ENCODE data around the gene STXBP6.

STXBP6 gene

GRCh38 chr14:25034803-25035681 lies 14.9 kb downstream of the STXBP6 start:
- no peaks in the 10 kb centered on the region for H3K27me3 ChIP-seq (ENCODE audit: control insufficient read depth, insufficient read depth, low read length)
- H3K4me1 ChIP-seq (ENCODE audit: control insufficient read depth, insufficient read depth, low read length) = no peaks in the 10 kb centered on the region
- no peaks in the 10 kb centered on the region for H3K9me3 ChIP-seq (ENCODE audit: control insufficient read depth, insufficient read depth, low read length)
- H3K9ac ChIP-seq (ENCODE audit: low read depth, low read length) = no peak overlapping the region
- H3K36me3 ChIP-seq (ENCODE audit: control insufficient read depth, insufficient read depth, low read length) = no peaks in the 10 kb centered on the region
- no peak overlapping the region for H3K4me3 ChIP-seq (ENCODE audit: low read depth, low read length)

DNA sequence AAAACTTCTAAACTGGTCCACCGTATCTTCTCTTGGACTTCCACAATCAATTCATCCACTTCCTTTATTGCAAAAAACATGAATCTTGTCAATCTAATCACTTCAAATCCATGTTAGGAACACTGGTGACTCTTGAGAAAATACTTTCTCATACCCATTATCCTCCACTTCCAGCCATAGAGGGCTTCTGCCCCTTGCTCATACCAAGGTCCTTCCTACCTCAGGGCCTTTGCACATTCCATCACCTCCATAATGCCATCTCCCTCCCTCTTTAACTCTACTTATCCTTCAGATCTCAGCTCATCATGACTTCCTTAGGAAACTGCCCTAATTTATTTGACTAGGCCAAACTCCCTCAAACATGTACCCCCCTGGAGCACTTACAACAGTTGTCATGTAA lies 16.6 kb downstream of the STXBP6 start:
- Histone ChIP-seq H3K9ac (ENCODE audit: low read depth, low read length) (no peak overlapping the region), H3K9me3 (ENCODE audit: control insufficient read depth, insufficient read depth, low read length) (no peaks in the 10 kb centered on the region), H3K4me3 (ENCODE audit: low read depth, low read length) (no peak overlapping the region), H3K27me3 (ENCODE audit: control insufficient read depth, insufficient read depth, low read length) (no peaks in the 10 kb centered on the region), H3K36me3 (ENCODE audit: control insufficient read depth, insufficient read depth, low read length) (no peaks in the 10 kb centered on the region), H3K4me1 (ENCODE audit: control insufficient read depth, insufficient read depth, low read length) (no peaks in the 10 kb centered on the region)

- no peaks in the 10 kb centered on the region for H3K36me3 ChIP-seq (ENCODE audit: control insufficient read depth, insufficient read depth, low read length)
- H3K27me3 ChIP-seq (ENCODE audit: control insufficient read depth, insufficient read depth, low read length) = no peaks in the 10 kb centered on the region
- H3K9me3 ChIP-seq (ENCODE audit: control insufficient read depth, insufficient read depth, low read length) = no peaks in the 10 kb centered on the region
- H3K4me1 ChIP-seq (ENCODE audit: control insufficient read depth, insufficient read depth, low read length) = no peaks in the 10 kb centered on the region
- H3K4me3 ChIP-seq (ENCODE audit: low read depth, low read length) = peak overlapping the region; percentile 16
- no peak overlapping the region for H3K9ac ChIP-seq (ENCODE audit: low read depth, low read length)
These were observed 17.7 kb downstream of the STXBP6 start for GRCh38 chr14:25032092-25032784.

DNA sequence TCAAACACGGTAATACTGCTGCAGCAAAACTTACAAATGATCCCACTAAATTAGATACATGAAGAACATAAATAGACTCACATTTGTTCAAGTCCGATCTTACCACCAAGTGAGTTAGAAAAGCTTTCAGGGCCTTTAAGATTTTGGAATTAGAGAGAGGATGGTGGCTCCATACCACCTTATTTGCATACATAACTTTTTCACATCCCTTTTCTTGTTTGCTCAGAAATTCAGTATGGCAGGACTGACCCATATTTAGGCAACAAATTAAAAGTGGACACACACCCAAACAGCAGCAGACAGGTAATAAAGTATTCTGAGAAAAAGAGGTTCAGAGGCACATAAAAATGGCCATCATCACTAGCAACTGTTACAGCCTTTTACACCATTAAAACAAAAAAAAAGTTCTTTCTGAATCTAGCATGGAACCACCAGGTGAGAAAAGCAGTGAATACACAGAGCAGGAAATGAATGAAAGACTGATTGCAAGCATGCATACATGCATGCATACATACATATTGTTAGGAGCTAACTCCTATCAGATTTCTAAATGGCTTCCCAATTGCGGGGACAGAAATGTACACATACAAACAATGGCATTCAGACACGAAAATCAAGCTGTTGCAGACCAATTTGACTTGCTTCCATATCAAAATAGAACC lies 23.3 kb downstream of the STXBP6 start:
- no peak overlapping the region for H3K4me3 ChIP-seq (ENCODE audit: low read depth, low read length)
- no peaks in the 10 kb centered on the region for H3K36me3 ChIP-seq (ENCODE audit: control insufficient read depth, insufficient read depth, low read length)
- H3K9ac ChIP-seq (ENCODE audit: low read depth, low read length) = no peak overlapping the region

GRCh38 chr14:25019892-25020291 lies 30.1 kb downstream of the STXBP6 start:
- Histone ChIP-seq H3K9ac (ENCODE audit: low read depth, low read length) (no peak overlapping the region), H3K27me3 (ENCODE audit: control insufficient read depth, insufficient read depth, low read length) (no peaks in the 10 kb centered on the region), H3K36me3 (ENCODE audit: control insufficient read depth, insufficient read depth, low read length) (no peaks in the 10 kb centered on the region), H3K4me3 (ENCODE audit: low read depth, low read length) (no peak overlapping the region), H3K4me1 (ENCODE audit: control insufficient read depth, insufficient read depth, low read length) (no peaks in the 10 kb centered on the region), H3K9me3 (ENCODE audit: control insufficient read depth, insufficient read depth, low read length) (no peaks in the 10 kb centered on the region)

More for the DNA sequence above, 23.3 kb downstream of the STXBP6 start:
- H3K4me1 ChIP-seq (ENCODE audit: control insufficient read depth, insufficient read depth, low read length) = no peaks in the 10 kb centered on the region
- no peaks in the 10 kb centered on the region for H3K27me3 ChIP-seq (ENCODE audit: control insufficient read depth, insufficient read depth, low read length)
- no peaks in the 10 kb centered on the region for H3K9me3 ChIP-seq (ENCODE audit: control insufficient read depth, insufficient read depth, low read length)

DNA sequence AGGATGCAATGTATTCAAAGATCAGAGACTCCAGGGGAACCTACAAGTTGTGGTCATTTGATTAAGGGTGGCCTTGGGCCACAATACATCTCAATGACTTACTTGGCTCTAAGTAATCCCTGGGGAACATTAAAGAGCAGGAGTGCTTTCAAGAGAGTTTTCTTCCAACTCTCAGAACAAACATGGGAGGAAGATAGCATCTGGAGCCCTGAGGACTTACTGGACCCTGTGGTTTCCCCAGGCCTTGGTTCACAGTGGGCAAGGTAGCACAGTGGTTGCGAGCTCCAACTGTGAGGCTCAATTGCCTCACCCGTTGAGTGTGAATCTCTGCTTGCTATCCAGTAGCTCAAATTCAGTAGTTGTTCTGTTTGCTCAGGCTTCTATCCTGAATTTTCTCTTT lies 32.4 kb downstream of the STXBP6 start:
- no peaks in the 10 kb centered on the region for H3K4me1 ChIP-seq (ENCODE audit: control insufficient read depth, insufficient read depth, low read length)
- H3K4me3 ChIP-seq (ENCODE audit: low read depth, low read length) = no peak overlapping the region
- H3K36me3 ChIP-seq (ENCODE audit: control insufficient read depth, insufficient read depth, low read length) = no peaks in the 10 kb centered on the region
- H3K9me3 ChIP-seq (ENCODE audit: control insufficient read depth, insufficient read depth, low read length) = no peaks in the 10 kb centered on the region
- no peaks in the 10 kb centered on the region for H3K27me3 ChIP-seq (ENCODE audit: control insufficient read depth, insufficient read depth, low read length)
- H3K9ac ChIP-seq (ENCODE audit: low read depth, low read length) = no peak overlapping the region

DNA sequence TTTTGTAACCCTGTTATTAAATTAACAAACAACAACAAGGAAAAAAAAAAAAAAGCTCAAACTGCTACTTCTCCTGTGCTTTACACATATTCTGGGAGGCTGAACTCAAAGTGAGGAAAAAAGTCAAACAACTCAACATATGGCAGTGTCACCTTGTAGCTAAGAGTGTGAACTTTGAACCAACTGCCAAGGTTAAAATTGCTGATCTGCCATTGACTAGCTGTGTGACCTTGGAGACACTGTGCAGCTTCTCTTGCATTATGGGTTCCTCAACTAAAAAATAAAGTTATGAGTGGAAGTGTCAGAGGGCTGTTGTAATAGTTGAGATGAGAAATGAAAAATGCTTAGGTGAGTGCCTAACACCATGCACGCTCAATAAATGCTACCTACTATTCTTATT lies 34.2 kb downstream of the STXBP6 start:
- no peaks in the 10 kb centered on the region for H3K36me3 ChIP-seq (ENCODE audit: control insufficient read depth, insufficient read depth, low read length)
- no peak overlapping the region for H3K4me3 ChIP-seq (ENCODE audit: low read depth, low read length)
- H3K9me3 ChIP-seq (ENCODE audit: control insufficient read depth, insufficient read depth, low read length) = no peaks in the 10 kb centered on the region
- no peaks in the 10 kb centered on the region for H3K27me3 ChIP-seq (ENCODE audit: control insufficient read depth, insufficient read depth, low read length)
- H3K9ac ChIP-seq (ENCODE audit: low read depth, low read length) = no peak overlapping the region
- H3K4me1 ChIP-seq (ENCODE audit: control insufficient read depth, insufficient read depth, low read length) = no peaks in the 10 kb centered on the region

DNA sequence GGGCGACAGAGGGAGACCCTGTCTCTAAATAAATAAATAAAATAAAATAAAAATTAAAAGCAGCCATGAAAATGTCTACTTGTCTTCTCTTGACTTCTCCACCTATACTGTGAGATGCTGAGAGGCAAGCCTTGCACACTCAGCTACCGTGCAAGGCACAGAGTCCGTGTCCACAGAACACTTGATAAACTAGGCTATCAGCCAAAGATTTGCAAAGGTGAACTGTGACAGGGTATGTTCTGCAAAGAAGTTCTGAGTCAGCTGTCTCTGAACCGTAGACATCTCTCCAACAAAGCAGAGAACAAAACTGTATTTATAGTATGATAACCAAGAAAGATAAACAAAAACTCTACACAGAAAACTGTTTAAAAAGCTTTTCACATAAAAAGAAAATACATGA lies 35.5 kb downstream of the STXBP6 start:
- H3K9ac ChIP-seq (ENCODE audit: low read depth, low read length) = no peak overlapping the region
- H3K36me3 ChIP-seq (ENCODE audit: control insufficient read depth, insufficient read depth, low read length) = no peaks in the 10 kb centered on the region
- peaks cover 4% of the 10 kb centered on the region for H3K4me1 ChIP-seq (ENCODE audit: control insufficient read depth, insufficient read depth, low read length)
- H3K27me3 ChIP-seq (ENCODE audit: control insufficient read depth, insufficient read depth, low read length) = no peaks in the 10 kb centered on the region
- H3K4me3 ChIP-seq (ENCODE audit: low read depth, low read length) = no peak overlapping the region
- no peaks in the 10 kb centered on the region for H3K9me3 ChIP-seq (ENCODE audit: control insufficient read depth, insufficient read depth, low read length)

DNA sequence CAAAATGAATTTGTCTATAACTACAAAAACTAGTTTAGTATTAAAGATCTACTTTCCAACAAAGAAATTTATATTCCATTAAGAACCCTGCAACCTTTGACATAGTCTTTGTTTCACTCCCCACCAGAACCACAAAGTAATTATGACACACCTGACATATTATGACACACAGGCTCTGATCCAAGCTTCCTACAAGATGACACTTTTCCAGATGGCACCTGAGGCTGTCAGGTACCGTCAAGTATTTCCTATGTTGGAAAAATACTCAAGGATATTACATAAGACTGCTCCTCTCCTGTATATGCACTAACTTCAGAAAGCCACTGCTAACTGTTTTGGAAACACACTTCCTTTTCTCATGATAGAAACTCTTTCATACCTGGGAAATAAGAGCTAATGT lies 38.9 kb downstream of the STXBP6 start:
- Histone ChIP-seq H3K4me1 (ENCODE audit: control insufficient read depth, insufficient read depth, low read length) (peaks cover 13% of the 10 kb centered on the region), H3K4me3 (ENCODE audit: low read depth, low read length) (no peak overlapping the region), H3K27me3 (ENCODE audit: control insufficient read depth, insufficient read depth, low read length) (no peaks in the 10 kb centered on the region), H3K9me3 (ENCODE audit: control insufficient read depth, insufficient read depth, low read length) (no peaks in the 10 kb centered on the region), H3K36me3 (ENCODE audit: control insufficient read depth, insufficient read depth, low read length) (no peaks in the 10 kb centered on the region), H3K9ac (ENCODE audit: low read depth, low read length) (no peak overlapping the region)

DNA sequence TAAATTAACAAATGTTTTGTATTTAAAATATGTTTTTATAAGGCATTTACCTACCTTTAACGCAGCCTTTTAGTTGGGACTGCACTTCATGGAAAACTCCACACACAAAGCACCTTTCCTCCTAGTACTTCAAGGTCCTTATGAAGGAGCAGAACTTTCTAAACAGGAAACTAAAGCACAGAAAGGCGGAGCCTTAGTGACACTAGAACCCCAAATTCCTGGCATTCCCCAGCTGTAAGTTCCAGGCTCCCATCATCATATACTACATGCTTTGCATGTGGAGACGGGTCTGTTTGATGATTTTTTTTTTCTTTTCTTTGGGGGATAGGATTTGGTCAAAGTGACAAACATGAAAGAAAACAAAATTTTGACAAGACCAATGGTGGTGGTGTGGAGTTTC lies 39.5 kb downstream of the STXBP6 start:
- peaks cover 13% of the 10 kb centered on the region for H3K4me1 ChIP-seq (ENCODE audit: control insufficient read depth, insufficient read depth, low read length)
- no peaks in the 10 kb centered on the region for H3K27me3 ChIP-seq (ENCODE audit: control insufficient read depth, insufficient read depth, low read length)
- no peaks in the 10 kb centered on the region for H3K36me3 ChIP-seq (ENCODE audit: control insufficient read depth, insufficient read depth, low read length)
- no peaks in the 10 kb centered on the region for H3K9me3 ChIP-seq (ENCODE audit: control insufficient read depth, insufficient read depth, low read length)
- no peak overlapping the region for H3K9ac ChIP-seq (ENCODE audit: low read depth, low read length)
- no peak overlapping the region for H3K4me3 ChIP-seq (ENCODE audit: low read depth, low read length)

- Histone ChIP-seq H3K36me3 (ENCODE audit: control insufficient read depth, insufficient read depth, low read length) (no peaks in the 10 kb centered on the region), H3K9me3 (ENCODE audit: control insufficient read depth, insufficient read depth, low read length) (no peaks in the 10 kb centered on the region), H3K4me1 (ENCODE audit: control insufficient read depth, insufficient read depth, low read length) (peaks cover 13% of the 10 kb centered on the region), H3K27me3 (ENCODE audit: control insufficient read depth, insufficient read depth, low read length) (no peaks in the 10 kb centered on the region), H3K4me3 (ENCODE audit: low read depth, low read length) (no peak overlapping the region), H3K9ac (ENCODE audit: low read depth, low read length) (no peak overlapping the region)
These were observed 40.1 kb downstream of the STXBP6 start for GRCh38 chr14:25009891-25010290.

All from iPS-15b (cell line).